Activated naive CD8-positive, alpha-beta T cell treated with anti-CD3 and anti-CD28 coated beads, Interleukin-2, amount 50 U/mL, for 16 hours (primary cell): ENCODE measurements around the gene DRGX.

Experiments used
- DNase-seq: peaks from one replicate; pipeline ENCODE4 v3.0.0-alpha.2; 2020; ENCODE audit warnings: low read depth, low spot score

Gene DRGX

GRCh38 chr10:49362596-49363260, 33.2 kb downstream of the DRGX start:
- DNase-seq: no peak

DNA sequence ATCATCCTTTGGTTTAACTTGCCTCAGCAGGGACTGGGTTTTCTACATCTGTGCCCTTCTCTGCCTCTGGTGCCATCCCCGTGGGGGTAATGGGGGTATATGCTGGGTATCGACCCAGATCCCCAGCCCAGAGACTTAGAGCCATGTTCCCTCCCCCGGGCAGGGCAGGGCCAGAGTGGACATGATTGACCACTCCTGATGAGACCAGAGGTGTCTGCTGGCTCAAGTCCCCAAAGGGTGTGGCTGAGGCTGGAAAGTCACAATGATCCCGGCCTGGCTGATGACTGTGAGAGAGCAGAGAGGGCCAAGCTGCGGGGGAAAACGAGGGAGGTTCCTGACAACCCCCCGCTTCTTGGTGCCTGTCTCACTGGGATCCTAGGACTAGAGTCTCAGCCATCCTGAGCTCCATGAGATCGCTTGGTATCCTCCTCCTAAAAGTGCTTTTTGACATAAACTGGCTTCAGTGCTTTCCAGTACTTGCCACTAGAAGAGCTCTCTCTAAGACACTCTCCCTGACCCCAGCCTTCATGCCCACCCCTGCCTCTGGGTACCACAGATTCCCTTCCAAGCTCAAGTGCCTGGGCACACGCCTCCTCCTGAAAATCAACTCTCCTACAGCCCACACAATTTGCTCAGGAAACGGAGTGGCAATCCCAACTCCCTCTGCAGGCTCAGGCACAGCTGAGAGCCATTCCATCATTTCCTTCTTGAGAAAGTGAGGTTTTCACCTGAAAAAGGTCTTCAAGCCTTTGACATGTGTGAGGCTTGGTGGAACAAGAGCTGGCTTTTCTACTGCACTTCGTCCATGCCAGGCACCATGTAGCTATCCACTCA, 33.9 kb downstream of the DRGX start:
- no peak for DNase-seq

- DNase-seq: no peak
These were observed 34.7 kb downstream of the DRGX start for GRCh38 chr10:49361178-49361554.

DNA sequence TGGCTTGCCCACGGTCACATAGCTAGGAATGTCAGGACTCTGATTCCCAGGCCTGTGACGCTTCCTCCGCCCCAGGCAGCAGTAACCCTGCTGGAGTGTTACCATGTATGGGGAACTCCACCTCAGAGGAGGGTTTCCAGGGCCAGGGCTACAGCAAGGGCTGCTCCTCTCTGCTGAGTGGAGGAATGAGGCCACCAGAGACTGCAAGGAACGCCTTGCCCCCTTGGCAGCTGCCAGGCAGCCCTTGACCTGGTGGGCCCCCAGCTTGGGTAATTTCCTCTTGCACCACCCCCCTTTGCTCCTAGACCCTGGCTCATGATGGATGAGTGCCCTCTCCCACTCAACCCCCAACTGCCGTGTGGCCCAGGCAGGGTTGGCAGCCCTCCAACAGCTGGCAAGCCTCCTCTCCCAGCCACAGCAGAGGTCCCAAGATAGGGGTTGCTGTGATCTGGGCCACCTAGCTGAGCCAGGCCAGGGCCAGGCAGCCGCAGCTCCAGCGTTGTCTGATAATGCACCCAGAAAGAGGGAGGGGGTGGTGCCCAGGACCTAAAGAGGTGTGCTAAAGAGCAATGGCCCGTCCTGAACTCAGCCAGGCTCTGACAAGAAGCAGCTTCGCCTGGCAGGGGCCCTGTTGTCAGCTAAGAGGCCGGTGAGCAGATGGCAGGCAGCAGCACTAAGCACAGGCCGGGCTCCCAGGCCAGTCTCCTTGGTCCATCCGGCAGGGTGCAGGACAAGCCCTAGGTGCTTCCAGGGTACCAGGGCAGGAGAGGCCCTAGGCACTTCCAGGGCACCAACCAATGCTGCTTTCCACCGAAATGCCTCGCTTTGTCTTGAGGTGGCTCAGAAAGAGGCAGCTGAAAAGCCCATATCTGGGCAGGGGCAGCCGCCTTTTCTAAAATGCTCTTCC, 35.4 kb downstream of the DRGX start:
- DNase-seq: no peak

- DNase-seq: no peak
These were observed 36.3 kb downstream of the DRGX start for GRCh38 chr10:49359349-49360270.

DNA sequence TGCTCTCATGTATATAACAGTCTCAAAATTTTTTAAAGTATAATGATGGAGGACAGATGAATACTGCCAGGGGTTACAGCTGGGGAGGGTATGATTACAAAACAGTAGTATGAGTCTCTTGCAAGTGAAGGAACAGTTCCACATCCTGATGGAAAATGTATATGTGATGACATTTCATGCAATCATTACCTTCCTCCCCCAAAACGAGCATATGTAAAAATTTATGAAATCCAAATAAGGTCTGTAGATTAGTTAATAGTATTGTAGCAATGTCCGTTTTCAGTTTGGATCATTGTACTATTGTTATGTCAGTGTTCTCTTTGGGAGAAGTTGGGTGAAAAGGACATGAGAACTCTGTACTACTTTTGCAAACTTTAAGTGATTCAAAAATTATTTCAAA, 38.0 kb downstream of the DRGX start:
- no peak for DNase-seq

DNA sequence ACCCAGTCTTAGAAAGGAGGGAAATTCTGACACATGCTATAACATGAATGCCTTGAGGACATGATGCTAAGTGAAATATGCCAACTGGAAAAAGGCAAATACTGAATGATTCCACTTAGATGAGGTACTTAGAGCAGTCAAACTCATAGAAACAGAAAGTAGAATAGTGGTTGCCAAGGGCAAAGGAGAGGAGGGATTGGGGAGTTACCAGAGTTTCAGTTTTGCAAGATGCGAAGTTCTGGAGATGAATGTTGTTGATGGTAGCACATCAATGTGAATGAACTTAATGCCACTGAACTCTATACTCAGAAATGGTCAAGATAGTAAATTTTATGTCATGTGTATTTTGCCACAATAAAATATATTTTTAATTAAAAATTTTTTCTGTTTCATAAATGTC, 38.9 kb downstream of the DRGX start:
- no peak for DNase-seq

DNA sequence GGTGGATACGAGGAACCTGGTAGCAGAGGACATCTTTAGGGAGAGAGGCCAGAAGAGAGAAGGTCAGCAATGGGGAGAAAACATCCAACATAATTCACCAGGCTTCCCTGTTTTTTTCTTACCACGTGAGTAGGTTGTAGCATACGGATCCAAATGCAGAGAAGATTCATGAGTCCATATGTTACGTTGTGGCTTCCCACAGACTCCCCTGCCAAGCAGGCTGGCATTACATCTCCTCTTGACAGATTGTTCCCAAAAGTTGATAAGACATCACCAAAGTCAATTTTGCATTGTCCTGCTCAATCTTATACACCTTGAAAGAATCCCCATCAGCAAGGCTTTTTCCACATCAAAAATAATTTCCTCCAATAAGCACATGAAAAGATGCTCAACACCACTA, 39.7 kb downstream of the DRGX start:
- DNase-seq: no peak

DNA sequence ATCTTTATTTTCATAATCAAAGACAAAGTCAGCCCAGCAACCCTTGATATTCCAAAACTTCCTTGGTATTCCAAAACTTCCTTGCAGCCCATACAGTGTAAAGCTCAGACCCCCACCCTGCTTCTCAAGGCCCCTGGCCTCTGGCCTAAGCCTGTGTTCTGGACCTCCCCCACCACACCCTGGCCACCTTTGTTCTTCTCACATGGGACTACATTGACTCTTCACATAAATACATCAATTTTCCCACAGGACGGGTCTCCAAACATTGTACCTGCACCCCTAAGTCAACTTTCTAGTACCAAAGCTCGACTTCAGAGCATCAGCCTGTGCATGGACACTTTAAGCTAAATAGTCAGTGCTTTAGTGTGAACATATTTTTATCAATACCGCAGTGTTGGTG, 40.7 kb downstream of the DRGX start:
- no peak for DNase-seq

DNA sequence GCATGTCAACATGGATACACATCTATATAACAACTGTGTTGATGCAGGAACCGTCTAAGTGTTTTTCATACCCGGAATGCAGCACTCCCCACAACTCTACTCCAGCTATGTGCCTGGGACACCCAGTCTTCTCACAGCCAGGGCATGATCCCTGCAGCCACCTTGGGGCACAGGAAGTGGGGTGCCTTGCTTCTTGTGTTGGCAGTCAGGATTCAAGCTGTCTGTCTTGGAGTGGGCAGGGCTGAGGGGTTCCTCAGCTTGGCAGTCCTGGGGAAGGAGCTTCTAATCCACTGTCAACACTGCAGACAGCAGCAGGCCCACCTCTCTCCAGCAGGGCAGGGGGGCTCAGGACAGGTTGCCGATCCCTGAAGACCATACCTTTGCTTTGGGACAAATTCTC, 41.3 kb downstream of the DRGX start:
- DNase-seq: no peak

GRCh38 chr10:49353895-49354566, 41.9 kb downstream of the DRGX start:
- DNase-seq: no peak

GRCh38 chr10:49353026-49353894, 42.6 kb downstream of the DRGX start:
- DNase-seq: no peak

- DNase-seq: no peak
These were observed 43.6 kb downstream of the DRGX start for GRCh38 chr10:49352323-49352722.

DNA sequence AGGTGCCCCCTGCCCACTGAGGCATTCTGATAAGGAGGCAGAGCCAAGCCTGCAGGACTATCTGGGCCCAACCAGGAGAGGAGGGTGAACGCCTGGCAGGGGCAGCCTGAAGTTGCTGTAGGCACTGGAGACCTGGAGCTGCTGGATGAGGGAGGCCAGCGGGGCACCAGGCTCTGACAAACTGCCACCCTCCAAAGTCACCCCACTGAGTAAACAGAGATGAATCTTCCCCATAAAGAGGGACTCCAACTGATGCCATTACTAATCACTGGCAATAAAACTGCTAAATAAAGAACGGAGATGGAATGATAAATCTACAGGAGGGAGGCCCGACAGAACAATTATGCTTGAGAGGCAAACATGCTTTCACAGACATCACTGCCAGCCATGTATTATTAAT, 44.2 kb downstream of the DRGX start:
- DNase-seq: no peak

DNA sequence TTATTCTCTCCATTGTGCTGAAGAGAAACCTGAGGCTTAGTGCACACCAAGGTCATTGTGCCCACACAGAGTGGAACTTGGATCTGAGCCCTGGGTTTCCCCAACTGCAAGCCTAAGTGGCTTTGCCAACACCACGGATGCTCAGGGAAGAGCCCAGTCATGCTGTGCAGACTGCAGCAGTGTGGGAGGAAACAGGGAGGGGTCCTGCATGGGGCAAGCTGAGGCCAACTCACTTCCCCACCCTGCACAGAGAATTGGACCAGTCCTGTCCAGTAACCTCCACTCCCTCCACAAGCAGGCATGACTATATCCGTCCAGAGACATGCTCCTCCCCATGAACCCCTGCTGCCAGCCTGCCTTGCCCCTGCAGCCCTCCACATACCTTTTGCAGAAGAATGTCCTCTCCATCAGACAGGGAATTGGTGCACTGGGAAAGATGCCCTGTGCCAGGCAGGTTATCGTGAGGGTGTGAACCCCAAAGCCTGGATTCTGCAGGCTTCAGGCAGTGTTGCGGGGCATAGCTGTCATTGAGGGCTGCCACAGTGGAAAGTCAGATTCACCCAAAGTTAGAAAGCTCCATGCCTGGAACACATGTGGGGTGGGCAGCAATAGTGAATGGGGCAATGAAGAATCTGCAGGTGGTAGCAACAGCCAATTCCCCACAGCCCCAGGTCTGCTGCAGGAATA, 44.9 kb downstream of the DRGX start:
- no peak for DNase-seq

DNA sequence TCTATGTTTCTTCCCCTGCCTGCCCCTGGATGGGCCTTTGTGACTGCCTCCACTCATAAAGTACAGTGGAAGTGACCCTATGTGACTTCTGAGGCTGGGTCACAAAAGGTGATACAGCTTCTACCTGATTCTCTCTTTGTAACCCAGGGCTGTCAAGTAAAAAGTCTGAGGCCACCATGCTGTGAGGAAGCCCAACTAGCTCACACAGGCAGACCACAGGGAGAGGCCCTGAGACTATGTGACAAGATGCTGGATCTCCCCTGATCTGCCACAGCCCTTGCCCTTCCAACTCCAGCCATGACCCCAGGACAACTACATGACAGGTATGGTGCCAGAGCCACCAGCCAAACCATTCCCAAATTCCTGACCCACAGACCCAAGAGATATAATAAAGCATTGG, 45.8 kb downstream of the DRGX start:
- no peak for DNase-seq

- no peak for DNase-seq
These were observed 46.5 kb downstream of the DRGX start for GRCh38 chr10:49349390-49349789.

DNA sequence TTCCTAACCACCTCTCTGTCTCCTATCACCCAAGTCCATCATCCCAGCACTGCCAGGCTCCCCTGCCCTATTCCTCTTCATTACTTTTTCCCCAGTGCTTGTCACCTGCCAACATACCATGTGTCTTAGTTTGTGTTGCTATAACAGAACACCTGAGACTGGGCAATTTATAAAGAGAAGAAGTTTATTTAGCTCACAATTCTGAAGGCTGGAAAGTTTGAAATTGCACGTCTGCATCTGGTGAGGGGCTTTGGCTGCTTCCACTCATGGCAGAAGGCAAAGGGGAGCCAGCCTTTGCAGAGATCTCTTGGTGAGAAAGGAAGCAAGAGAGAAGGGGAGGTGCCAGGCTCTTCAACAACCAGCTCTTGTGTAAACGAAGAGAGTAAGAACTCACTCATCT, 47.3 kb downstream of the DRGX start:
- DNase-seq: no peak

DNA sequence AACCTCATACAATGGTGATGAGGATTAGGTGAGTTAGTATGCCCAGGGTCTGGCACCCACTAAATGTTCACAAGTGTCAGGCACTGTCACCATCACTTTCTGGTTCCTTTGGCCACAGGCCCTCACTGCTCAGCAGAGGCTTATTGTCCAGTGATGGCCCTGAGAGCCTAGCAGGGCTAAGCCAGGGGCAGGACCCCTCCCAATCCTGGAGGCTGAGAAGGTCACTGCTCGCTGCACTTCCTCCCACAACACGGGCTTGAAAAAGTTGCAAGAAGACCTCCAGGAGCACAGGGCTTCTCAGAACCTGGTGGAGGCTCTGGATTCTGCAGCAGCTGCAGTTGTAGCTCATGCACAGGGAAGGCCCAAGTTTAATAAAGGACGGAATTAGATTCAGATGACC, 48.1 kb downstream of the DRGX start:
- DNase-seq: no peak
